ENCODE measurements around the gene RND2.
"Not testable (repeated sequence)": the region's sequence is repeated elsewhere in the genome, so short reads cannot be mapped to it uniquely, and the experiment has no call there.

Gene RND2

GRCh38 chr17:43024407-43025289 lies at the start of gene RND2:
RND2 (plus strand) TSS chr17:43025231; CDS start chr17:43025348, 117 bp downstream.
- peak; percentile 93 for DNase-seq

GRCh38 chr17:42975265-42975664 lies 49.8 kb upstream of the RND2 start:
- no peak for DNase-seq

GRCh38 chr17:42975701-42976100 lies 49.3 kb upstream of the RND2 start:
- not testable (repeated sequence) for DNase-seq

- peak; percentile 16 for DNase-seq
These were observed 45.3 kb upstream of the RND2 start, which contains the start of gene PTGES3L for GRCh38 chr17:42979511-42980273. PTGES3L (minus strand) TSS chr17:42980080; CDS start chr17:42980053, 27 bp downstream.

GRCh38 chr17:42980274-42980765 lies 44.7 kb upstream of the RND2 start, which contains the start of gene RUNDC1:
RUNDC1 (plus strand) TSS chr17:42980565; CDS start chr17:42980577, 12 bp downstream.
- peak; percentile 69 for DNase-seq

GRCh38 chr17:42980766-42981397 lies 44.1 kb upstream of the RND2 start:
- DNase-seq, result peak; percentile 25

GRCh38 chr17:42982266-42982665 lies 42.8 kb upstream of the RND2 start:
- DNase-seq, result no peak

- no peak for DNase-seq
These were observed 39.8 kb upstream of the RND2 start for GRCh38 chr17:42985225-42985624.

GRCh38 chr17:42989141-42989540 lies 35.9 kb upstream of the RND2 start:
- DNase-seq, result no peak

GRCh38 chr17:42989726-42990652 lies 35.0 kb upstream of the RND2 start:
- DNase-seq, result peak; percentile 6

- no peak for DNase-seq
These were observed 33.6 kb upstream of the RND2 start for GRCh38 chr17:42991471-42991870.

GRCh38 chr17:42992872-42993271 lies 32.2 kb upstream of the RND2 start:
- no peak for DNase-seq

- not testable (repeated sequence) for DNase-seq
These were observed 31.1 kb upstream of the RND2 start for GRCh38 chr17:42993913-42994312.

GRCh38 chr17:42997390-42997983 lies 27.5 kb upstream of the RND2 start:
- no peak for DNase-seq

GRCh38 chr17:42997984-42998938 lies 26.8 kb upstream of the RND2 start, which contains the start of gene RPL27:
RPL27 (plus strand) TSS chr17:42998419; CDS start chr17:42998751, 332 bp downstream.
- DNase-seq, result peak; percentile 99

GRCh38 chr17:42999003-42999525 lies 26.0 kb upstream of the RND2 start:
- no peak for DNase-seq

- not testable (repeated sequence) for DNase-seq
These were observed 24.1 kb upstream of the RND2 start for GRCh38 chr17:43000894-43001293.

GRCh38 chr17:43003542-43004172 lies 21.4 kb upstream of the RND2 start:
- no peak for DNase-seq
